Measurements from ENCODE around the gene GPBAR1.

DNA sequence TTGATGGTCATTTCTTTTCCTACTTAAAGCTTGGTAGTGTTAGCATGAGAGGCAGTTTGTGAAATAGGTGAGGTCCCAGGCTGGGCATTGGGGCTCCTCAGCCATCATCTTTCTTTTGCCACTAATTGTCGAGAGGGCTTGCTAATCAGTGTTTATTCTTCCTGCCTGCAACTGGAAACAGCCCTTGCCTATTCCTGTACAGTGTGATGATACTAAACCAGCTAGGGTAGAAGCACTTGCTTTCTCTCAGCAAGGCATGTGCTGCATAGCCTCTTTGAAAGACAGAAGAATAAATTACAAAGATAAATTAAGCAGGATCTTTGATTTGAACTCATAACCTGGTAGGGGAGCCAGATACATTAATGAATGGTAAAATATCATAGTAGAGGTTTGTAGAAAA, 16.6 kb upstream of the GPBAR1 start:
- TF ChIP-seq, protein P1, sequence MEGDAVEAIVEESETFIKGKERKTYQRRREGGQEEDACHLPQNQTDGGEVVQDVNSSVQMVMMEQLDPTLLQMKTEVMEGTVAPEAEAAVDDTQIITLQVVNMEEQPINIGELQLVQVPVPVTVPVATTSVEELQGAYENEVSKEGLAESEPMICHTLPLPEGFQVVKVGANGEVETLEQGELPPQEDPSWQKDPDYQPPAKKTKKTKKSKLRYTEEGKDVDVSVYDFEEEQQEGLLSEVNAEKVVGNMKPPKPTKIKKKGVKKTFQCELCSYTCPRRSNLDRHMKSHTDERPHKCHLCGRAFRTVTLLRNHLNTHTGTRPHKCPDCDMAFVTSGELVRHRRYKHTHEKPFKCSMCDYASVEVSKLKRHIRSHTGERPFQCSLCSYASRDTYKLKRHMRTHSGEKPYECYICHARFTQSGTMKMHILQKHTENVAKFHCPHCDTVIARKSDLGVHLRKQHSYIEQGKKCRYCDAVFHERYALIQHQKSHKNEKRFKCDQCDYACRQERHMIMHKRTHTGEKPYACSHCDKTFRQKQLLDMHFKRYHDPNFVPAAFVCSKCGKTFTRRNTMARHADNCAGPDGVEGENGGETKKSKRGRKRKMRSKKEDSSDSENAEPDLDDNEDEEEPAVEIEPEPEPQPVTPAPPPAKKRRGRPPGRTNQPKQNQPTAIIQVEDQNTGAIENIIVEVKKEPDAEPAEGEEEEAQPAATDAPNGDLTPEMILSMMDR (IDR thresholded peaks at IDR 0.05): no peak
- TF ChIP-seq POLR2A (IDR thresholded peaks at IDR 0.05): no peak
